GM08714 (cell line): Measurements from ENCODE around the gene MATK.

Source experiments
- H3K4me3 ChIP-seq: fragments of 200-500 bp; sonication (Bioruptor generic); 2 replicates; pipeline ENCODE4 v1.5.1; 2014; ENCODE audit warnings: mild to moderate bottlenecking, low read length, inconsistent platforms
- ZNF274 ChIP-seq: IDR thresholded peaks from 2 replicates; pipeline ENCODE4 v1.6.1; 2012; ENCODE audit warnings: mild to moderate bottlenecking, low read depth, low read length

MATK gene

DNA sequence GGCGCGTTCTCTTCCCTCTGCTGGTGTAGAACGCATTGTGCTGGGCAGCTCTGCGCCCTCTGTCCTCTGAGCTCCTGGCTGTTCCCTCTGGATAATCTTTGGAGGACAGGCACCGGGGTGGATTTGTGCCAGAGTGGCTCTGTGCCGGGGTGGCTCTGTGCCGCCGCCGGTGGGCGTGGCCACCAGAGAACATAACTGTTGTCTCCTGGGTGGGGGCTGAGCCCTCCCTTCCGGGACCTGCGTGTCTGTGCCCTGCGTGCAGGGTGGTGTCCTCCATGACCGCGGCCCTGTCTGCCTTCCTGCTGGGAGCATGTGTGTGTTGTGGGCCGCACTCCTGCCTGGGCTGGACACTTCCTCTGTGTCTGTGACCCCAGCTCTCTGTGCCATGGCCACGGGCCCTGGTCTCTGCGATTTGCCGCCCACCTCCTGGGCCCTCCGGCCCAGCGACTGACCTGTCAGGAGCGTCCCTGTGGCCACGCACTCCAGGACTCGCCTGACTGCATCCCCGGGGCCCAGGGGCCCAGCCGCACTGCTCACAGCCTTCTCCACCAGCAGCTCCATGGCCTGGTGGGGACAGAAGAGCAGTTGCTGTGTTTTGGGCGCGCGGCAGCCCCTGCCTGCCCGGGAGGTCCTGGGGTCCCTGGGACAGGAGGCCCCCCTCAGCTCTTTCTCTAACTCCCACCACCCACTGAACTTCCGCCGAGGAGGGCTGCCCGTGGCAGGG lies 22.4 kb upstream of the MATK start:
- no peak for TF ChIP-seq ZNF274
- no peak overlapping the region for H3K4me3 ChIP-seq

- no peak for TF ChIP-seq ZNF274
- no peak overlapping the region for H3K4me3 ChIP-seq
These were observed 21.6 kb upstream of the MATK start for GRCh38 chr19:3807574-3808354.

- TF ChIP-seq ZNF274 = no peak
- H3K4me3 ChIP-seq = no peak overlapping the region
These were observed 20.9 kb upstream of the MATK start for GRCh38 chr19:3807131-3807480.

DNA sequence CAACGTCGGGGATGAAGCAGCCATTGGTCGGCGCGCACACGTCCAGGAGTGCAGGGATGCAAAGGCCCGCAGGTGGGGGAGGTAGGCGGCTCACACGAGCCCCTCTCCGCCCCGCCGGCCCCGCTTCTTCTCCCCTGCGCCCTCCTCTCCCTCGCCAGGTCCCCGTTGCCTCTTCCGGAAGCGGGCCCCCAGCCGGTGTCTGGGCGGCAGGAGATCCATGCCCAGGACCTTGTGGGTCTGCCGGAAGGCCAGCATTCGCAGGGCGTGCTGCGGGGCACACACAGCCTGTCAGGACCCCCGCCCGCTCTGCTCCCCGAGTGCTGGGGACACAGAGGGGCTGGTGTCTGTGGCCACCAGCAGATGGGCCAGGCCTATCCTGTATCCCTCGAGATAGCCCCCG lies 19.7 kb upstream of the MATK start:
- no peak overlapping the region for H3K4me3 ChIP-seq
- TF ChIP-seq ZNF274 = no peak

- H3K4me3 ChIP-seq = no peak overlapping the region
These were observed 18.2 kb upstream of the MATK start for GRCh38 chr19:3804429-3804828.

DNA sequence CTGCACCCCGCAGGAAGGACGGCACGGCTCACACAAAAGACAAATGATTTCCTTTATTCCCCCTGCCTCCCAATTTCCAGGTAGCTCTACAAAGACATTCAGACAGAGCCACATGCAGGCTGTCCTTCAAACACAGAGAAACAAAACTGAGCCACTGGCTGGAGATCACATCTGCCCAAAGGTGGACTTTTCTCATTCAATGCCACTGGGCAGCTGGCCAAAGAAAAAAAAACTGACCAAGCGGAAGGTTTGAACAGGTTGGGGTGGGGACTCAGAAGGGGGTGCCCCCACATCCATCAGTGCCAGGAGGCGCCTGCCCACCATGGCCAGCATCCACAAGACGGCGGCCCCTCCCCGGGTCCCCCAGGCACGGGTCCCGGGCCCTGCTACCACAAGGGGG lies 17.8 kb upstream of the MATK start:
- no peak overlapping the region for H3K4me3 ChIP-seq
- no peak for TF ChIP-seq ZNF274

More at GRCh38 chr19:3804429-3804828, 18.2 kb upstream of the MATK start:
- TF ChIP-seq ZNF274 = no peak

- H3K4me3 ChIP-seq = no peak overlapping the region
- TF ChIP-seq ZNF274 = no peak
These were observed 17.1 kb upstream of the MATK start for GRCh38 chr19:3803114-3803888.

DNA sequence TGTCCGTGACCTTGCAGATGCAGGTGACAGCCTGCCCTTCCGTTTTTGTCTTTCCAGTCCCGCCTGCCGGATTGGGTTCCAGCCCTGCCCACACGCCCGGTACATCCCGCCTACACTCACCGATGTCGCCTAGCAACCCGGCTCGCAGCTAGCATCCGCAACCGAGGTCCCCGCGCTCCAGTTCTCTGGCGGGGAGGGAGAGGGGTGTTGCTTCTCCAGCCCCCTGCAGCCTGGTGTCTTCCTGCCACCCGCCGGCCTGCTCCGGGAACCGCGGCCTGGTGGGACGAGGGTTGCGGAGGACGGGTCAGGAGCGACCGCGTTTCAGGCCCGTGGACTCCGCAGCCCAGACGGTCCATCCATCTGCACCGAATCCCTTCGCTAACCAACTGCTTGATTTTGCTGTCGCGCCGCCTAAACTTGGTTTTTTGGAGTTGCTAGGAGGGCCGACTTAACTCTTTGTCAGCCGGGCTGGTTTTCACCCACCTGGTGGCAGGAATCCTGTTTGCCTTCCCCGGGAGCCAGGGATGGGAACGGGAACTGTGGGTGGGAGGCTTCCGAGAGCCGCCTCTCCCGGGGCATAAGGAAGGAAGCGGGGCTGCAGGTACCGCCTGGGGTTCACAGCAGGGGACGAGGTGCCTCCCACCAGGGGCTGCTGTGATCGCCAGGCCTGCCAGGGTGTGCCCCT lies 15.4 kb upstream of the MATK start:
- TF ChIP-seq ZNF274 = no peak
- H3K4me3 ChIP-seq = no peak overlapping the region

GRCh38 chr19:3800996-3801395 lies 14.8 kb upstream of the MATK start:
- no peak overlapping the region for H3K4me3 ChIP-seq
- TF ChIP-seq ZNF274 = no peak

DNA sequence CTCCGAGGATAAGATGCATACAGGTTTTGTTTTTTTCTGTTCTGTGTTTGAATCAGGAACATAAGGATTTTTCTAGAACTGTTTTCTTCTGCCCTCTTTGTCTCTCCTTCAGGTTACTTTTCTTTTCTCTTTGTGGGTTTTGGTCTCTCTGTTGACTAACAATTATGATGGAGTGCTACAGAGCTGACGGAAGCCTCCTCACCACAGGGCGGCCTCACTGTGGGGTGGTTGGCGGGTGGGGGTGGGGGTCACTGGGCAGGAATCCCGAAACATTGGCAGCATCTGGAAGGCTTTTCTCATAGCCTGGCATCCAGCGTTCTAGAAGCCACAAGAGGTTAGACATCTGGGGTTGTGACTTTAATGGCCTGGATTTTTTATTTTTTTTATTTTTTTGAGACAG lies 12.0 kb upstream of the MATK start:
- TF ChIP-seq ZNF274 = no peak
- H3K4me3 ChIP-seq = no peak overlapping the region

DNA sequence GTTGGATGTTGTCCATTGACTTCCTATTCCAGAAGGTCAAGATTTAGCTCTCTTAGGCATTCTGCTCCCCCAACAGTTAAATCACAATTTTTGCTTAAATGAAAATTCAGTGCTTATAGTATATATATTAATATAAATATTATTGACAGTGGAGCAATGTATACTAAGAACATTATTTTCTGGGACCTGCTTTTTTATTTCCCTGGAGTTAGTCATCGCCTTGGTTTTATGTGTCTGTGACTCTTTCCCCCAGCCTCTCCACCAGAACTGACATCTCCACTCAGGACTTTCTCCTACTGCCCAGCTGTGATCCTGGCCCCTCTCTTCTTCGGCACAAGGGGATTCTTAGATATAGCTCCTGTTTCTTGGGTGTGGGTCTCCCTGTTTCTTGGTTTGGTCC lies 10.2 kb upstream of the MATK start:
- no peak for TF ChIP-seq ZNF274
- H3K4me3 ChIP-seq = no peak overlapping the region

DNA sequence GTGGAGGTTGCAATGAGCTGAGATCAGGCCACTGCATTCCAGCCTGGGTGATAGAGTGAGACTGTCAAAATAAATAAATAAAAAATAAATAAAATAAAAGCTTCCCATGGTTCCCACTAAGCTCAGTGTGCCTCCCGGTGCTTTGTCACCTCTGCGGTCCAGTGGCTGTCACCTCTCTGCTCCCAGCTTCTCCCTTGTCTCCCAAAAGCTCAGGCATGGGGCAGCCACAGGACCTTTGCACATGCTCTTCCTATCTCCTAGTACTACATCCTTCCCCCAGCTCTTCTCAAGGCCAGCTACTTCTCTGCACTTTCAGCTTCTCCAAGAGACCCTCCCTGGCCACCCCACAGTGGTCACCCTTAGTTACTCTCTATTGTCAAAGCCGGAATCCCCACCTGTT lies 7.6 kb upstream of the MATK start:
- TF ChIP-seq ZNF274 = no peak
- no peak overlapping the region for H3K4me3 ChIP-seq

DNA sequence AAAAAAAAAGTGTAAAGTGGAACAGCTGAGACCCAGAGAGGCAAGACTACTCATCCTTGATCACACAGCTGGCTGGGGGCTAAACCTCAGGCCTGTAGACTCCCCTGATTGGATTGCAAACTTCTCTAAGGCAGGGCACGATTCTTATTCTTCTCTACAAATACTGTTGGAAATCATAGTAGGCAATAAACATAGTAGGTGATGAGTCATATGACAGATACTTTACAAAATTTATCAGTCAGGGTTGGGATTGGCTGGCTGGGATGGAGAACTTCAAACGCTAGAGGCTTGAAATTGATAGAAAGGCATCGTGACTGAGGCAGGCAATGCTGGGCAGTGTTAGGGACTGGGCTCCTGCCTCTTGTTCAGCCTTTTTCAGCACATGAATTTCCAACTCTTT lies 5.9 kb upstream of the MATK start:
- TF ChIP-seq ZNF274 = no peak
- no peak overlapping the region for H3K4me3 ChIP-seq

DNA sequence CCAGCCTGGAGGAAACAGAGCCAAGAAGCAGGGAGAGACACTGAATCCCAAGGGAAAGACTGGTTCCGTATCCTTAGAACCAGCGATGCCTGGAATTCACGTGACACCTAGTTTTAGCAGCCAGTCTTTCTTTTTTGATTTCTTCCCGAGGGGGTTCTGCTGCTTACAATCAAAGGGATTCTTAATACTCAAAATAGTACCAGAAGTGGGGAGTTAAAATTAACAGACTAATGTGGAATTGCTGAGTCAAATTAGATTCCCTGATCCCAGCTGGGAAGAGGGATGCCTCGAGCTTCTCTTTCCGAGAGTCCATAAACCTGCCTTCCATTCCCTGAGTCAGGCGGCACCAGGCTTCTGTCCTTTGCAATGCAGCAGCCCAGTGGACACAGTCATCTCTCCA lies 4.8 kb upstream of the MATK start:
- no peak overlapping the region for H3K4me3 ChIP-seq
- TF ChIP-seq ZNF274 = no peak
